Body of pancreas (tissue), 4 donors: ENCODE results near the gene CDC123. TPM values are rescaled to one million over a fixed set of nuclear protein-coding genes. Genes with fewer than 3 reads are reported as not detected.

Experiments
- ATAC-seq: fragments of 150-250 bp; one replicate; pipeline ENCODE4 v1.9.1; 2016
- DNase-seq, 4 donors: peaks; one replicate each; pipeline ENCODE4 v3.0.0-alpha.2; 2019
- H3K27ac ChIP-seq, 4 donors: fragments of 200-600 bp; sonication (generic); 1 replicate in 3 of 4; 2 replicates in 1 of 4; pipeline versions ENCODE4 v1.5.1 to v1.6.1; 2016 to 2019; ENCODE audit warnings: mild to moderate bottlenecking in 1 of 4, mixed read lengths in 1 of 4, moderate library complexity in 1 of 4
- H3K27me3 ChIP-seq, 2 donors: fragments of 200-600 bp; sonication (generic); one replicate each; pipeline ENCODE4 v1.6.0; 2016; ENCODE audit warnings: mild to moderate bottlenecking in 1 of 2
- H3K36me3 ChIP-seq, 2 donors: fragments of 200-600 bp; sonication (generic); replicated peaks in 1 of 2; 2 replicates each; pipeline ENCODE4 v1.5.1; 2016; ENCODE audit warnings: low read depth in 2 of 2; ENCODE audit not compliant: insufficient read depth in 1 of 2
- H3K4me1 ChIP-seq: fragments of 200-600 bp; sonication (generic); one replicate; pipeline ENCODE4 v1.6.0; 2016
- H3K4me3 ChIP-seq, 2 donors: fragments of 200-600 bp; sonication (generic); 1 replicate in 1 of 2; 2 replicates in 1 of 2; pipeline ENCODE4 v1.5.1; 2016 to 2019
- H3K9me3 ChIP-seq, 3 donors: fragments of 200-600 bp; sonication (generic); 1 replicate in 2 of 3; 2 replicates in 1 of 3; pipeline ENCODE4 v1.5.1; 2016
- CTCF ChIP-seq, 7 experiments: fragments of 450-650 bp in 4 of 7; fragments of 200-600 bp in 3 of 7; sonication (generic) in 3 of 7; IDR thresholded peaks; one replicate each; pipeline ENCODE4 v1.5.1; 2016 to 2019; ENCODE audit warnings: antibody characterized with exemption in 7 of 7
- POLR2A ChIP-seq, 3 donors: fragments of 450-650 bp; IDR thresholded peaks; one replicate each; pipeline ENCODE4 v1.6.1; 2016; ENCODE audit warnings: antibody characterized with exemption in 3 of 3, mild to moderate bottlenecking in 2 of 3
- WGBS, 2 donors: methylation state at CpG; one replicate each; pipeline ENCODE4 v1.1.5; 2017; 5-methylcytosine and 5-hydroxymethylcytosine counted together
- intact Hi-C: fragments of 100-400 bp; cut with DNase I; formaldehyde crosslinking; loops from one replicate; pipeline ENCODE4 v1.15.1; 2023
- total RNA-seq, 2 donors: library from RNA; depleted of rRNA; stranded (reverse); fragments of >200 nt; gene quantifications; one replicate each; pipeline ENCODE4 v1.1.0, GENCODE V29; 2016

CDC123 gene
- total RNA-seq, 2 donors from 2014 or later, result 28.3 to 38.2 TPM

- intact Hi-C loops, result no loop called here
- no peaks in the 10 kb centered on the region for H3K36me3 ChIP-seq
- H3K27me3 ChIP-seq, result no peaks in the 10 kb centered on the region
- peak overlapping the region; percentile 68 to 92 (median 81) for H3K27ac ChIP-seq
- TF ChIP-seq POLR2A (IDR thresholded peaks at IDR 0.05) (no peak), CTCF (IDR thresholded peaks at IDR 0.05) (no peak)
- no peaks in the 10 kb centered on the region for H3K9me3 ChIP-seq
- 0 to 1% methylated on average over 12 of the region's 12 CpGs for WGBS, 2 donors
- peak overlapping the region; percentile 52 to 93 for H3K4me3 ChIP-seq
- DNase-seq, result no peak
- ATAC-seq, result no peak
- H3K4me1 ChIP-seq, result peaks cover 22% of the 10 kb centered on the region
Observed at GRCh38 chr10:12195281-12195602, 746 bp upstream of the CDC123 start.

GRCh38 chr10:12196531-12197211 lies 683 bp downstream of the CDC123 start:
- no peak for ATAC-seq
- Histone ChIP-seq H3K4me3 (peak overlapping the region; percentile 52 to 93), H3K4me1 (peaks cover 22% of the 10 kb centered on the region), H3K36me3 (peaks cover 0 to 5% of the 10 kb centered on the region in 2 donors), H3K9me3 (no peaks in the 10 kb centered on the region), H3K27me3 (no peaks in the 10 kb centered on the region), H3K27ac (peak overlapping the region; percentile 68 to 92 (median 81))
- 7 to 10% methylated on average over 15 of the region's 15 CpGs for WGBS, 2 donors
- DNase-seq, result no peak
- TF ChIP-seq POLR2A (IDR thresholded peaks at IDR 0.05) (no peak), CTCF (IDR thresholded peaks at IDR 0.05) (no peak)
- intact Hi-C loops, result no loop called here

GRCh38 chr10:12198156-12198555 lies 2.2 kb downstream of the CDC123 start:
- no peaks in the 10 kb centered on the region for H3K9me3 ChIP-seq
- no peak for ATAC-seq
- no peaks in the 10 kb centered on the region for H3K27me3 ChIP-seq
- peaks cover 0 to 8% of the 10 kb centered on the region in 2 donors for H3K36me3 ChIP-seq
- 89 to 97% methylated on average over 2 of the region's 2 CpGs for WGBS, 2 donors
- no peak overlapping the region for H3K4me3 ChIP-seq
- DNase-seq, result no peak
- intact Hi-C loops, result no loop called here
- no peak for TF ChIP-seq CTCF (IDR thresholded peaks at IDR 0.05)
- TF ChIP-seq POLR2A (IDR thresholded peaks at IDR 0.05), result no peak
- no peak overlapping the region for H3K27ac ChIP-seq
- H3K4me1 ChIP-seq, result peaks cover 22% of the 10 kb centered on the region

- TF ChIP-seq POLR2A (IDR thresholded peaks at IDR 0.05) (no peak), CTCF (IDR thresholded peaks at IDR 0.05) (no peak)
- DNase-seq (no peak), ATAC-seq (no peak)
- no peaks in the 10 kb centered on the region for H3K27me3 ChIP-seq
- 91 to 95% methylated on average over 5 of the region's 5 CpGs for WGBS, 2 donors
- H3K9me3 ChIP-seq, result no peaks in the 10 kb centered on the region
- intact Hi-C loops, result no loop called here
- peaks cover 11% of the 10 kb centered on the region for H3K4me1 ChIP-seq
- H3K36me3 ChIP-seq, result peaks cover 0 to 8% of the 10 kb centered on the region in 2 donors
- no peak overlapping the region for H3K27ac ChIP-seq
- no peak overlapping the region for H3K4me3 ChIP-seq
Observed at GRCh38 chr10:12200850-12201249, 4.9 kb downstream of the CDC123 start.

GRCh38 chr10:12201543-12201942 lies 5.6 kb downstream of the CDC123 start:
- Histone ChIP-seq H3K4me3 (no peak overlapping the region), H3K27ac (no peak overlapping the region), H3K36me3 (peaks cover 0 to 8% of the 10 kb centered on the region in 2 donors), H3K27me3 (no peaks in the 10 kb centered on the region), H3K9me3 (no peaks in the 10 kb centered on the region), H3K4me1 (peaks cover 10% of the 10 kb centered on the region)
- ATAC-seq (no peak), DNase-seq (no peak)
- TF ChIP-seq CTCF (IDR thresholded peaks at IDR 0.05), result no peak
- TF ChIP-seq POLR2A (IDR thresholded peaks at IDR 0.05), result no peak
- intact Hi-C loops, result no loop called here
- WGBS, 2 donors, result 83 to 86% methylated on average over 3 of the region's 3 CpGs
